MM.1S (cell line): ENCODE results near the gene SOCS2.

Experiments
- DNase-seq: peaks from one replicate; pipeline ENCODE4 v3.0.0-alpha.2; 2015
- H2AFZ ChIP-seq: fragments of 300-600 bp; sonication (generic); 2 replicates; pipeline ENCODE4 v1.6.0; 2016; ENCODE audit warnings: antibody characterized with exemption, low read length
- H3F3A ChIP-seq: fragments of 300-600 bp; sonication (generic); 2 replicates; pipeline ENCODE4 v1.6.1; 2016; ENCODE audit warnings: mild to moderate bottlenecking, antibody characterized with exemption, low read length, moderate library complexity, mixed read lengths; ENCODE audit not compliant: insufficient read depth
- H3K27ac ChIP-seq: fragments of 300-600 bp; sonication (generic); 2 replicates; pipeline ENCODE4 v1.5.1; 2016; ENCODE audit warnings: mild to moderate bottlenecking, low read length
- H3K27me3 ChIP-seq: fragments of 300-600 bp; sonication (generic); replicated peaks from 2 replicates; pipeline ENCODE4 v1.6.0; 2016; ENCODE audit warnings: low read length; ENCODE audit not compliant: insufficient read depth
- H3K36me3 ChIP-seq: fragments of 300-600 bp; sonication (generic); replicated peaks from 2 replicates; pipeline ENCODE4 v1.6.1; 2016; ENCODE audit warnings: mild to moderate bottlenecking, low read length, mixed read lengths; ENCODE audit not compliant: insufficient read depth
- H3K4me1 ChIP-seq: fragments of 300-600 bp; sonication (generic); 2 replicates; pipeline ENCODE4 v1.6.1; 2016; ENCODE audit warnings: low read length, mixed read lengths
- H3K4me2 ChIP-seq: fragments of 300-600 bp; sonication (generic); 2 replicates; pipeline ENCODE4 v1.6.0; 2016; ENCODE audit warnings: low read depth, low read length
- H3K4me3 ChIP-seq: fragments of 300-600 bp; sonication (generic); 2 replicates; pipeline ENCODE4 v1.5.1; 2016; ENCODE audit warnings: low read length, mixed read lengths
- H3K79me2 ChIP-seq: fragments of 300-600 bp; sonication (generic); 2 replicates; pipeline ENCODE4 v1.6.1; 2016; ENCODE audit warnings: mixed run types, low read length, mixed read lengths
- H3K9ac ChIP-seq: fragments of 300-600 bp; sonication (generic); 2 replicates; pipeline ENCODE4 v1.6.1; 2016; ENCODE audit warnings: low read length, mixed read lengths
- H3K9me2 ChIP-seq: fragments of 300-600 bp; sonication (generic); replicated peaks from 2 replicates; pipeline ENCODE4 v1.6.1; 2016; ENCODE audit warnings: mild to moderate bottlenecking, low read length, mixed read lengths; ENCODE audit not compliant: insufficient read depth
- H3K9me3 ChIP-seq: fragments of 300-600 bp; sonication (generic); replicated peaks from 2 replicates; pipeline ENCODE4 v1.6.1; 2016; ENCODE audit warnings: mild to moderate bottlenecking, low read length, mixed read lengths; ENCODE audit not compliant: insufficient read depth
- H4K20me1 ChIP-seq: fragments of 300-600 bp; sonication (generic); 2 replicates; pipeline ENCODE4 v1.6.1; 2016; ENCODE audit warnings: mild to moderate bottlenecking, low read length, moderate library complexity, mixed read lengths; ENCODE audit not compliant: insufficient read depth
- EZH2 ChIP-seq: fragments of 300-600 bp; sonication (generic); optimal IDR thresholded peaks from 2 replicates; pipeline ENCODE3; 2017; ENCODE audit warnings: low read depth, mild to moderate bottlenecking, antibody characterized with exemption, low read length, mixed read lengths
- EZH2phosphoT487 ChIP-seq: fragments of 300-600 bp; sonication (generic); IDR thresholded peaks from 2 replicates; pipeline ENCODE4 v1.6.1; 2018; ENCODE audit warnings: antibody characterized with exemption, low read length
- TF ChIP-seq, protein P1 (sequence below): fragments of 300-600 bp; sonication (generic); IDR thresholded peaks from 2 replicates; pipeline ENCODE4 v1.5.1; 2016; ENCODE audit warnings: antibody characterized with exemption, low read length, mixed read lengths

SOCS2 gene

DNA sequence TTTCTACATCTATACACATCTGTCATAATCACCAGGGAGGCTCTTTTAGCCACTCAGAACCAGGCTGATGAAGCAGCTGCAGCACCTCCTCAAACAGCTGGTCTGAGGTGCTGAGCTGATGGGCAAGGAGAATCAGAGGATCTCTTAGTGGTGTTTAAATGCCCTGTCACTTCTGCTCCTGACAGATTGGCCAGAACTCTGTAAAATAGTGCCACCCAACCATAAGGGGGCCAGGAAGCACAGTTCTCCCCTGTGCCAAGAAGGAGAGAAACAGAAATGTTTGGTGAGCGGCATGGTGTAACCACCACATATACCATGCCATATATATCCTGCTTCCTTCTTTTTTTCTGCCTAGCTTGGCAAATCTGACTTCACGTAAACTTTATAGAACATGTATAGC lies 12.8 kb downstream of the SOCS2 start:
- H3K9me3 ChIP-seq, result no peaks in the 10 kb centered on the region
- no peaks in the 10 kb centered on the region for H3K27me3 ChIP-seq
- no peak overlapping the region for H3K4me2 ChIP-seq
- no peak overlapping the region for H3K9ac ChIP-seq
- H3K27ac ChIP-seq, result no peak overlapping the region
- no peaks in the 10 kb centered on the region for H3K79me2 ChIP-seq
- no peak overlapping the region for H3K4me3 ChIP-seq
- DNase-seq, result no peak
- H2AFZ ChIP-seq, result no peak overlapping the region
- no peaks in the 10 kb centered on the region for H4K20me1 ChIP-seq
- no peaks in the 10 kb centered on the region for H3K36me3 ChIP-seq
- no peaks in the 10 kb centered on the region for H3K4me1 ChIP-seq
- TF ChIP-seq EZH2 (no peak), EZH2phosphoT487 (no peak)
- TF ChIP-seq, protein P1, sequence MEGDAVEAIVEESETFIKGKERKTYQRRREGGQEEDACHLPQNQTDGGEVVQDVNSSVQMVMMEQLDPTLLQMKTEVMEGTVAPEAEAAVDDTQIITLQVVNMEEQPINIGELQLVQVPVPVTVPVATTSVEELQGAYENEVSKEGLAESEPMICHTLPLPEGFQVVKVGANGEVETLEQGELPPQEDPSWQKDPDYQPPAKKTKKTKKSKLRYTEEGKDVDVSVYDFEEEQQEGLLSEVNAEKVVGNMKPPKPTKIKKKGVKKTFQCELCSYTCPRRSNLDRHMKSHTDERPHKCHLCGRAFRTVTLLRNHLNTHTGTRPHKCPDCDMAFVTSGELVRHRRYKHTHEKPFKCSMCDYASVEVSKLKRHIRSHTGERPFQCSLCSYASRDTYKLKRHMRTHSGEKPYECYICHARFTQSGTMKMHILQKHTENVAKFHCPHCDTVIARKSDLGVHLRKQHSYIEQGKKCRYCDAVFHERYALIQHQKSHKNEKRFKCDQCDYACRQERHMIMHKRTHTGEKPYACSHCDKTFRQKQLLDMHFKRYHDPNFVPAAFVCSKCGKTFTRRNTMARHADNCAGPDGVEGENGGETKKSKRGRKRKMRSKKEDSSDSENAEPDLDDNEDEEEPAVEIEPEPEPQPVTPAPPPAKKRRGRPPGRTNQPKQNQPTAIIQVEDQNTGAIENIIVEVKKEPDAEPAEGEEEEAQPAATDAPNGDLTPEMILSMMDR, result no peak
- H3K9me2 ChIP-seq, result no peaks in the 10 kb centered on the region
- H3F3A ChIP-seq, result no peaks in the 10 kb centered on the region

DNA sequence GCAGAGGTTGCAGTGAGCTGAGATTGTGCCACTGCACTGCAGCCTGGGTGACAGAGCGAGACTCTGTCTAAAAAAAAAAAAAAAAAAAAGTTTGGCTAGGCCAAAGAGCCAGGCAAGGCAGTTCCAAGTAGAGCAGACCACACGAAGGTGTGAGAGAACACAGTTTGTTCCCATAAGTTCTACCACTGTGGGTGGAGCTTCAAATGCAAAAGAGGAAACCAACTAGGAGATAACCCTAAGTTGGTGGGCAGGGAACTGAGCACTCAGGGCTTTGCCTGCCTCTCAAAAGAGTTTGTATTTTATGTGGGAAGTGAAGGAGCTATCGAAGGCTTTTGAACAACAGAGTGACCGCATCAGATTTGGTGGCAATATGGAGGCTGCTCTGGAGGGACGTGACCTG lies 15.1 kb downstream of the SOCS2 start:
- Histone ChIP-seq H3K4me2 (no peak overlapping the region), H3K27ac (no peak overlapping the region), H3K9ac (no peak overlapping the region), H4K20me1 (no peaks in the 10 kb centered on the region), H3K4me1 (peaks cover 5% of the 10 kb centered on the region; the same call in 1 of the 2 replicates), H3F3A (peaks cover 3% of the 10 kb centered on the region; the same call in 1 of the 2 replicates), H3K79me2 (no peaks in the 10 kb centered on the region), H3K9me2 (no peaks in the 10 kb centered on the region), H3K36me3 (no peaks in the 10 kb centered on the region), H3K9me3 (no peaks in the 10 kb centered on the region), H2AFZ (no peak overlapping the region), H3K27me3 (no peaks in the 10 kb centered on the region), H3K4me3 (no peak overlapping the region)
- DNase-seq, result no peak
- TF ChIP-seq EZH2phosphoT487 (no peak), EZH2 (no peak)
- TF ChIP-seq, protein P1, result no peak

DNA sequence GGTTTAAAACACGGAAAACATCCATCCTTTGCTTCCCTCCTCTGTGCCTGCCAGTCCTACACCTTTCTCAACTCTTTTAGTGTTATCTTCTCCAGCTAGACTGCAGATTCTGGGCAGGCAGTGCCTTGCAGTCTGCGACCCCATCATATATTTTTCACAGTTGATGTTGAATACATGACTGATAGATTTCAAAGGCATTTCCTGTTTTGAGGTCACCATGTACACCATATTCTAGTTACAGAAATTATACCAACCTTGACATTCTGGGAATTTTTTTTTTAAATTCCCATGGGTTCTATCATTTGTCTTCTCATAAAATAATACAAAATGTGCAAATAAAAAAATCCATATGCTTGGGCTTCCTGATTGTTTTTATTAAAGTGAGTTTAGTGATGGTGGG lies 16.6 kb downstream of the SOCS2 start:
- no peak overlapping the region for H3K27ac ChIP-seq
- H3K9me3 ChIP-seq, result no peaks in the 10 kb centered on the region
- no peaks in the 10 kb centered on the region for H4K20me1 ChIP-seq
- H3K4me2 ChIP-seq, result no peak overlapping the region
- no peak overlapping the region for H2AFZ ChIP-seq
- peaks cover 3% of the 10 kb centered on the region; the same call in 1 of the 2 replicates for H3F3A ChIP-seq
- no peaks in the 10 kb centered on the region for H3K9me2 ChIP-seq
- TF ChIP-seq, protein P1, result no peak
- peaks cover 16% of the 10 kb centered on the region for H3K4me1 ChIP-seq
- H3K79me2 ChIP-seq, result no peaks in the 10 kb centered on the region
- H3K27me3 ChIP-seq, result no peaks in the 10 kb centered on the region
- H3K36me3 ChIP-seq, result no peaks in the 10 kb centered on the region
- no peak overlapping the region for H3K9ac ChIP-seq
- no peak overlapping the region for H3K4me3 ChIP-seq
- DNase-seq, result no peak
